ENCODE results near the gene FBXO46. TPM values are rescaled to one million over a fixed set of nuclear protein-coding genes. Genes with fewer than 3 reads are reported as not detected.
A peak's percentile ranks its signal among the peaks of the same experiment; 100 is the strongest.

The FBXO46 gene
- total RNA-seq, 1 donor from 2014 or later: 29.9 TPM

DNA sequence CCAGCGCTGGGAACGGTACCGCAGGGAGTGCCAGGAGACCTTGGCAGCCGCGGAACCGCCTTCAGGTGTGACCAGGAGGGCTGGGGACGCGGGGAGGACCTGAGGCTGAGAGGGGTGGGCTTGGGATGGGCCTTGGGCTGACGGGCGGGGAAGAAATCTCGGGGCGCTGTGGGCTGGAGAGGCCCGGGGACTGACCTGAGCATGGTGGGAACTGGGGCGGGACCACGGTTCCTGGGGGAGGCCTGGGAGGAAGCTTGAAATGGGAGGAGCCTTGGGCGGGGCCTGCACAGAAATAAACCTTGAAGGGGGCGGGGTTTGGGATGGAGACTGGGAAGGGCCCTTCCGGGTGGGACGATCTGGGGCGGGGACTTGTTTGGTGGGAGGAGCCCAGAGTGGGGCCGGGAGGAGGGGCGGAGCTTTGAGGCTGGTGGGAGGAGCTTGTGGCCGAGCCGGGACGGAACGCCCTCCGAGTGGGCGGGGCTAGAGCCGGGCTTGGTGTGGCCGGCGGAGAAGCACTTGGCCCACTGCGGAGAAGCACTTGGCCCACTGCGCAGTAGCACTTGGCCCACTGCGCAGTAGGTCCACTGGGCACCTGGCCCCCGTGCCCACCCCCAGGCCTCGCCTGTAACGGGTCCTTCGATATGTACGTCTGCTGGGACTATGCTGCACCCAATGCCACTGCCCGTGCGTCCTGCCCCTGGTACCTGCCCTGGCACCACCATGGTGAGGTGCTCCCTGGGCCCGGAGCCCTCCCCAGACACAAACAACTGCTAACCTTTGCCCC, 59.8 kb downstream of the FBXO46 start:
- H3K36me3 Mint-ChIP-seq (ENCODE audit: low read depth, unreplicated experiment): peaks cover 4% of the 10 kb centered on the region
- peaks cover 30% of the 10 kb centered on the region for H3K27me3 Mint-ChIP-seq (ENCODE audit: unreplicated experiment)
- H3K4me1 Mint-ChIP-seq (ENCODE audit: unreplicated experiment): peaks cover 18% of the 10 kb centered on the region
- peak; percentile 89 for DNase-seq (ENCODE audit: low spot score)
- TF ChIP-seq, protein P1, sequence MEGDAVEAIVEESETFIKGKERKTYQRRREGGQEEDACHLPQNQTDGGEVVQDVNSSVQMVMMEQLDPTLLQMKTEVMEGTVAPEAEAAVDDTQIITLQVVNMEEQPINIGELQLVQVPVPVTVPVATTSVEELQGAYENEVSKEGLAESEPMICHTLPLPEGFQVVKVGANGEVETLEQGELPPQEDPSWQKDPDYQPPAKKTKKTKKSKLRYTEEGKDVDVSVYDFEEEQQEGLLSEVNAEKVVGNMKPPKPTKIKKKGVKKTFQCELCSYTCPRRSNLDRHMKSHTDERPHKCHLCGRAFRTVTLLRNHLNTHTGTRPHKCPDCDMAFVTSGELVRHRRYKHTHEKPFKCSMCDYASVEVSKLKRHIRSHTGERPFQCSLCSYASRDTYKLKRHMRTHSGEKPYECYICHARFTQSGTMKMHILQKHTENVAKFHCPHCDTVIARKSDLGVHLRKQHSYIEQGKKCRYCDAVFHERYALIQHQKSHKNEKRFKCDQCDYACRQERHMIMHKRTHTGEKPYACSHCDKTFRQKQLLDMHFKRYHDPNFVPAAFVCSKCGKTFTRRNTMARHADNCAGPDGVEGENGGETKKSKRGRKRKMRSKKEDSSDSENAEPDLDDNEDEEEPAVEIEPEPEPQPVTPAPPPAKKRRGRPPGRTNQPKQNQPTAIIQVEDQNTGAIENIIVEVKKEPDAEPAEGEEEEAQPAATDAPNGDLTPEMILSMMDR (IDR thresholded peaks at IDR 0.05; ENCODE audit: unreplicated experiment): no peak
- H3K9me3 Mint-ChIP-seq (ENCODE audit: unreplicated experiment): no peaks in the 10 kb centered on the region
- H3K4me3 Mint-ChIP-seq (ENCODE audit: unreplicated experiment): peak overlapping the region; percentile 76
- no peak overlapping the region for H3K27ac Mint-ChIP-seq (ENCODE audit: unreplicated experiment)

DNA sequence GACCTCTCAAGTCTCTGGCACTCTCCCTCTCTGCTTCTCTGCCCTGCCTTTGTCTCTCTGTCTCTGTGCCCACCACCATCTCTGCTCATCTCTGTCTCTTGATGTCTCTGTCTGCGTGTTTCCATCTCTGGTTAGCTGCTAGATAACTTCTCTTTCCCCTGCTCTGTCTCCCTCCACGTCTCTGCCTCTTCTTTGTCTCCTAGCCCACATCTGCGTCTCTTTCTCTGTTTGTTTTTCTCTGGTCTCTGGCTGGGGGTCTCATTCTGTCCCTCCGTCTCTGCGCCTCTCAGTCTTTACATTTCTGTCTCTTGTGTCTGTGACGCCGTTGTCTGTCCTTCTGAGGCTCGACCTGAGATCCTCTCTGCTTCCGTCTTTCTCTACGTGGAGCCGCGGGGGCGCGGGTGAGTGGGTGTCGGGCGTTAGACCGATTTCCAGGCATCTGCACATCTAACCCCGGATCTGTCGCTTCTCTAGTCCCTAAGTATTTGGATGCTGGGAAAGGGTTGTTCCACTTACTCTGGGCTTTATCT, 62.3 kb downstream of the FBXO46 start:
- peak overlapping the region; percentile 80 for H3K4me3 Mint-ChIP-seq (ENCODE audit: unreplicated experiment)
- H3K27me3 Mint-ChIP-seq (ENCODE audit: unreplicated experiment): peaks cover 28% of the 10 kb centered on the region
- H3K4me1 Mint-ChIP-seq (ENCODE audit: unreplicated experiment): peaks cover 28% of the 10 kb centered on the region
- TF ChIP-seq, protein P1 (IDR thresholded peaks at IDR 0.05; ENCODE audit: unreplicated experiment): no peak
- no peak for DNase-seq (ENCODE audit: low spot score)
- no peaks in the 10 kb centered on the region for H3K9me3 Mint-ChIP-seq (ENCODE audit: unreplicated experiment)
- peaks cover 5% of the 10 kb centered on the region for H3K36me3 Mint-ChIP-seq (ENCODE audit: low read depth, unreplicated experiment)
- H3K27ac Mint-ChIP-seq (ENCODE audit: unreplicated experiment): no peak overlapping the region

DNA sequence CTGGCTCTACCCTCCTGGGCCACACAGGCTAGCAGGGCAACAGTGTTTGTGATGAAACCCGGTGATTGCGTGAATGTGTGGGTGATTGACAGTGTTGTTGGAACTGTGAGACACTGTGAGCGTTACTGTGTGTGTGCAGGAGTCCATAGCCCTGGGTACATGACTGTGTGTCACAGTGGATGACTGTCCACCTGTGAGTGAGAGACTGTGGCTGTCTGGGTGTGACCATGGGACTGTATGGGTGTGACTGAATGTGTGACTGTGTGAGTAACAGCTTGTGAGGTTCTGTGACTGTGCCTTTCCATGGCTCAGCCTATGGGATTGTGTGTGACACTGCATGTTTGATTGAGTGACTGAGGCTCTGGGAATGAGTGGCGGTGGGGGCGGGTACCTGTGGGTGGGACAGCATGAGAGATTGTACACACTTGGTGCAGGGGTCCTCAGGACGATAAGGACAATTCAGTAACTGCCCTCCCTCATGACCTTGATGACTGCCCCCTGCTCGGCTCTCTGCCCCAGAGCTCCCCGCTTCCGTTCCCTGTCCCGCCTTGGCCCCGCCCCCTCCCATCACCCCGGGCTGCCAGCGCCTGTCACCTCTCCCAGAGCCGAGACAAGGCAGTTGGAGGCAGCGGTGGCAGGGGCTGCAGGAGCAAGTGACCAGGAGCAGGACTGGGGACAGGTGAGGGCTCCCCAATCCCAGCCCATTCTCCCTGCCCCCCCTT, 62.9 kb downstream of the FBXO46 start, which contains the start of gene GIPR:
GIPR (plus strand) TSS at position 602 of the 722 bp plus-strand sequence. CDS start 1,300 bp downstream, outside the sequence.
- Mint-ChIP-seq H3K4me3 (ENCODE audit: unreplicated experiment) (peak within 1 kb of the TSS; percentile 80), H3K4me1 (ENCODE audit: unreplicated experiment) (peaks cover 28% of the 10 kb centered on the region), H3K27me3 (ENCODE audit: unreplicated experiment) (peaks cover 28% of the 10 kb centered on the region), H3K27ac (ENCODE audit: unreplicated experiment) (peak within 1 kb of the TSS; percentile 24), H3K9me3 (ENCODE audit: unreplicated experiment) (no peaks in the 10 kb centered on the region), H3K36me3 (ENCODE audit: low read depth, unreplicated experiment) (peaks cover 5% of the 10 kb centered on the region)
- TF ChIP-seq, protein P1 (IDR thresholded peaks at IDR 0.05; ENCODE audit: unreplicated experiment): no peak
- no peak for DNase-seq (ENCODE audit: low spot score)

DNA sequence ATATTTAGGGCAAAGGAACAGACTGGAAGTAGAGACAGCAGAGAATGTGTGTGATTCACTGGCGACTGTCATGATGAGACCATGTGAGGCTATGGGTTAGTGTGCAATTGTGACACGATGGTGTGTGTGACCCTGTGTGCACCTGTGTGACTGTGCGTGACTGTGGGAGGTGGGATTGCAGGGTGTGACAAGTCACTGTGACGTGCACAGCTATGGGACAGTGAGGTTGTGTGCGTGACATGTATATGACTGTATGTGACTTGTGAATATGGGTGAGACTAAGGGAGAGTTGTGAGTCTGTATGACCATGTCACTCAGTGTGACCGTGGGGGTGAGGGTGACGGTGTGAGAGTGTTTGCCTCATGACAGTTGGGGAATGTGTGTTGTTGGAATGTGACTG, 66.1 kb downstream of the FBXO46 start:
- Mint-ChIP-seq H3K9me3 (ENCODE audit: unreplicated experiment) (no peaks in the 10 kb centered on the region), H3K4me3 (ENCODE audit: unreplicated experiment) (peak overlapping the region; percentile 5), H3K27ac (ENCODE audit: unreplicated experiment) (peak overlapping the region; percentile 46), H3K4me1 (ENCODE audit: unreplicated experiment) (peaks cover 25% of the 10 kb centered on the region), H3K36me3 (ENCODE audit: low read depth, unreplicated experiment) (peaks cover 5% of the 10 kb centered on the region), H3K27me3 (ENCODE audit: unreplicated experiment) (peaks cover 27% of the 10 kb centered on the region)
- TF ChIP-seq, protein P1 (IDR thresholded peaks at IDR 0.05; ENCODE audit: unreplicated experiment): no peak
- DNase-seq (ENCODE audit: low spot score): no peak

Data from endothelial cell (in vitro differentiated cells).